GM06990 (cell line): Measurements from ENCODE around the gene NKIRAS1.

Experiments used
- DNase-seq: peaks from one replicate; pipeline ENCODE4 v3.0.0-alpha.2; 2011; ENCODE audit not compliant: insufficient read length; ENCODE audit errors: extremely low read depth
- H3K27me3 ChIP-seq: replicated peaks from 2 replicates; pipeline ENCODE4 v1.6.0; 2011; ENCODE audit warnings: low read length; ENCODE audit not compliant: control insufficient read depth, insufficient read depth
- H3K36me3 ChIP-seq: 2 replicates; pipeline ENCODE4 v1.5.1; 2011; ENCODE audit warnings: low read length; ENCODE audit not compliant: control insufficient read depth, insufficient read depth
- H3K4me3 ChIP-seq: replicated peaks from 2 replicates; pipeline ENCODE4 v1.5.1; 2011; ENCODE audit warnings: low read depth, mild to moderate bottlenecking, control low read depth, low read length
- TF ChIP-seq, protein P1 (sequence below): IDR thresholded peaks from 2 replicates; pipeline ENCODE4 v1.5.1; 2011; ENCODE audit warnings: low read length, control low read depth, mild to moderate bottlenecking, inconsistent platforms; ENCODE audit not compliant: insufficient read depth, poor library complexity, severe bottlenecking

The NKIRAS1 gene

DNA sequence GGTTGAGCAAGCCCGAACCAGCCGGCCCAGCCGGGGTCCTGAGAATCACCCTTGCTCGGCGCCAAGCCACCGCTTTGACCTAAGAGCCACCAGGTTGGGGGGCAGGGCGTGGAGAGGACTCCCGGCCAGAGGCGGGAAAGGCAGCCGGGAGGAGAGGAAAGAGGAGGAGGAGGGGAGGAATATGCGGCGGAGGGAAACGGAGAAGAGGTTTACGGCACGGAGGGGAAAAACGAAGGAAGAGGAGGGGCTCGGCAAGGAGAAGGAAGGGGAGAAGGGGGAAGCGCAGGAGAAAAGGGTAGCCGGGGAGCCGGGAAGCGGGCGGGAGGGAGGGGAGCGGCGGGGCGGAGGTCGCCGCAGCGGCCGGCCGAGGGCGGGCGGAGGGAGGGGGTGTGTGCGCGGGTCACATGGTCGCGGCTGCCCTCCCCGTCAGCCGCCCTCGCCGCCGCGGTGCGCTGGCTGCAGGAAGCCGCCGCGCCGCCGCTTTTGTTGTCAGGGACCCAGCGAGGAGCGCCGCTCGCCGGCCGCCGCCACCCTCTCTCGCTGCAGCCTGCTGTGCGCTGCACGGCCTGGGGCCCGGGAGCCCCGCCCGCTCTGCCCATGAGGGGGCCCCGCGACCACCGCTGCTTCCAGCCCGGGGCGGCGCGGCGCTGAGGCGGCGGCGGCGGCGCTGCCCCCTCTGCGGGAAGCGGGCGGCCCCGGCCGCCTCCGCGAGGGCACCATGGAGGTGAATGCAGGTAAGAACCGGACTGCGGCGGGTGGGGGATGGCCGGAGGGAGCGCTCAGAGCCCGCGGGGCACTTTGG is 28.3 kb upstream of the NKIRAS1 start, which contains the start of gene NR1D2:
Gene NR1D2 (plus strand): TSS at position 426 of the 802 bp plus-strand sequence. CDS start 293 bp downstream, at position 719.
- no peaks in the 10 kb centered on the region for H3K36me3 ChIP-seq
- H3K27me3 ChIP-seq = no peaks in the 10 kb centered on the region
- peak; percentile 88 for DNase-seq
- H3K4me3 ChIP-seq = peak within 1 kb of the TSS; percentile 88
- TF ChIP-seq, protein P1, sequence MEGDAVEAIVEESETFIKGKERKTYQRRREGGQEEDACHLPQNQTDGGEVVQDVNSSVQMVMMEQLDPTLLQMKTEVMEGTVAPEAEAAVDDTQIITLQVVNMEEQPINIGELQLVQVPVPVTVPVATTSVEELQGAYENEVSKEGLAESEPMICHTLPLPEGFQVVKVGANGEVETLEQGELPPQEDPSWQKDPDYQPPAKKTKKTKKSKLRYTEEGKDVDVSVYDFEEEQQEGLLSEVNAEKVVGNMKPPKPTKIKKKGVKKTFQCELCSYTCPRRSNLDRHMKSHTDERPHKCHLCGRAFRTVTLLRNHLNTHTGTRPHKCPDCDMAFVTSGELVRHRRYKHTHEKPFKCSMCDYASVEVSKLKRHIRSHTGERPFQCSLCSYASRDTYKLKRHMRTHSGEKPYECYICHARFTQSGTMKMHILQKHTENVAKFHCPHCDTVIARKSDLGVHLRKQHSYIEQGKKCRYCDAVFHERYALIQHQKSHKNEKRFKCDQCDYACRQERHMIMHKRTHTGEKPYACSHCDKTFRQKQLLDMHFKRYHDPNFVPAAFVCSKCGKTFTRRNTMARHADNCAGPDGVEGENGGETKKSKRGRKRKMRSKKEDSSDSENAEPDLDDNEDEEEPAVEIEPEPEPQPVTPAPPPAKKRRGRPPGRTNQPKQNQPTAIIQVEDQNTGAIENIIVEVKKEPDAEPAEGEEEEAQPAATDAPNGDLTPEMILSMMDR = no peak

DNA sequence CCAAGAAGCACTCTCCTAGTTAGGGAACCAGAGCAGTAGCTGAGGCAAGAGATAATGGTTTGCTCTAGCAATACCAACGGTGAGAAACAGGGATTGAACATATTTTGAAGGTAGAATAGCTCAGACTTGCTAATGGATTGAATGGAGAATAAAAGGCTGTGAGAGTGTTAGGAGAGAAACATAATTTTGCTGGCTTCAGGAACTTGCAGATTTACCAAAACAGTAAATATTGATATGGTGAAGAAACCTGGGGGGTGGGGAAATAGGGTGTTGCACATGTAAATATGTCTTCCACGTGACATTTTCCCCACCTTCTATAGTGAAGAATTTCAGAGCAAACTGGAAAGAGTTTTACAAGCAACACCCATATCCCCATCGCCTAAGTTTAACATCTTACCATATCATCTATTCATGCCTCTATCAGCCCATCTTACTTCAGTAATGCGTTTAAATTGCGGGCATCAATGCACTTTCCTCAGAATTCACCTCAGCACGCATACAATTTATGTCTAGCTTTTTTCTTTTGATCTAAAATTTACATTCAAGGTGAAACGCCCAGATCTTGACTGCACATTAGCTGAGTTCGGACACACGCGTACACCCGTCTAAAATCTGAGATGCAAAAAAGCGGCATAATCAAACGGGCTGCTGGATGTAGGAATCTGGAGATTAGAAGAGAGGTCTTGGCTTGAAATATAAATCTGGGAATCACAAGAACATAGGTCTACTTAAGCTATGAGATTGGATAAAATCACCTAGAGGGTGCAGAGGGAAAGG is 27.4 kb upstream of the NKIRAS1 start:
- H3K4me3 ChIP-seq = peak overlapping the region; percentile 87
- no peaks in the 10 kb centered on the region for H3K27me3 ChIP-seq
- no peaks in the 10 kb centered on the region for H3K36me3 ChIP-seq
- TF ChIP-seq, protein P1 = no peak
- no peak for DNase-seq

DNA sequence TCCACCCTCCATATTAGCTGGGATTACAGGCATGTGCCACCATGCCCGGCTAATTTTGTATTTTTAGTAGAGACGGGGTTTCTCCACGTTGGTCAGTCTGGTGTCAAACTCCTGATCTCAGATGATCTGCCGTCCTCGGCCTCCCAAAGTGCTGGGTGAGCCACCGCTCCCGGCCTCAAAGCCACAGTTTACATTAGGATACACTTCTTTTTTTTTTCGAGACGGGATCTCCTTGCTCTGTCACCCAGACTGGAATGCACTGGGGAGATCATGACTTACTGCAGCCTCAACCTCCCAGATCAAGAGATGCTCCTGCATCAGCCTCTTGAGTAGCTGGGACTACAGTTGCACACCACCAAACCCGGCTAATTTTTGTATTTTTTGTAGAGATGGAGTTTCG is 25.8 kb upstream of the NKIRAS1 start:
- H3K36me3 ChIP-seq = no peaks in the 10 kb centered on the region
- TF ChIP-seq, protein P1 = no peak
- H3K4me3 ChIP-seq = no peak overlapping the region
- no peaks in the 10 kb centered on the region for H3K27me3 ChIP-seq
- no peak for DNase-seq

DNA sequence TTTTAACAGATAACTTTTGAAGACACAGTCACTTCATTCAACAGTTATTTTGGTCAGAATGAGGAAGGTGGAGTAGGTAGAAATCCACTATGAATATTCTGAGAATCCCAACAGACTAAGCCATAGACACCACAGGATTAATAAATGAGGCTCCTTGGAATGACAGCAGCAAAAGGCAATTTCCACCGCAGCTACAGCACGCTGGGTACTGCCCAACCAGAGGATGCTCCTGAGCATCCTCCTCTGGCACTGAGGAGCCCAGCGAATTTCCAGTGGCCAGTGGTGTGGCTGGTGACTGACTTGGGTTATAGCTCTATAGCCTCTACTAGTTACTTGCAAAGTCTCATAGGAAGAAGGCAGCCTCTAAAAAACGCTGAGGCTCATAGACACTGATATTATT is 24.6 kb upstream of the NKIRAS1 start:
- TF ChIP-seq, protein P1 = no peak
- DNase-seq = no peak
- H3K27me3 ChIP-seq = no peaks in the 10 kb centered on the region
- no peaks in the 10 kb centered on the region for H3K36me3 ChIP-seq
- H3K4me3 ChIP-seq = no peak overlapping the region

DNA sequence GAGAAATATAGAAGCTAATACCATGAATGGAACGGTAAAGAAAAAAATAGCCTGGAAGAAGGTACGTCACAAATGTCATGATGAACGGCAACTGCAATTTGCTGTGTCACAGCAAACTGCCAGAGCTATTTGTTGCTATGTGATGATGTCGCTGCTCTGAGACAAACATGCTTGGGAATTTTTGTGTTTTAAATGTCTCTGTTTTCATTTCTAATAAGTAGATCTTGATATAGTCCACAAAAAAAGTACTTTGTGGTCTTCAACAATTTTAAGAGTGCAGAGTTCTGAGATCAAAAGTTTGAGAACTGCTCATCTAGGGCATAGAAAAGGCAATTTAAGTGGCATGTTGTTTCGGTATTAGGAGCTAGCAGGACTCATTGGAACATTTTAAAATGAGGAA is 24.0 kb upstream of the NKIRAS1 start:
- TF ChIP-seq, protein P1 = no peak
- Histone ChIP-seq H3K27me3 (no peaks in the 10 kb centered on the region), H3K4me3 (no peak overlapping the region), H3K36me3 (no peaks in the 10 kb centered on the region)
- DNase-seq = no peak
